PC-9 (cell line): ENCODE data around the gene ETV3L. TPM values are rescaled to one million over a fixed set of nuclear protein-coding genes. Genes with fewer than 3 reads are reported as not detected.

Experiments used
- BruUV-seq: library from RNA; stranded (reverse); fragments of 400-500 nt; replicated peaks from 2 replicates; lab custom pipeline; 2021; lab: Mats Ljungman, UMichigan
- CTCF ChIA-PET: fragments of 300-600 bp; sonication (Branson Sonifier 250); formaldehyde crosslinking; loops from one replicate; lab custom pipeline; 2022; ENCODE audit warnings: antibody characterized with exemption; lab: Charles Lee
- POLR2A ChIA-PET: fragments of 300-600 bp; sonication (Branson Sonifier 250); formaldehyde crosslinking; loops from one replicate; lab custom pipeline; 2022; ENCODE audit warnings: antibody characterized with exemption; ENCODE audit not compliant: unreplicated experiment; lab: Charles Lee
- DNase-seq, 2 experiments: peaks; one replicate each; pipeline versions ENCODE4 v3.0.0 to v3.0.0-alpha.2; 2015 to 2022; ENCODE audit warnings: mixed read lengths in 1 of 2
- H2AFZ ChIP-seq: fragments of 200-600 bp; sonication (generic); 2 replicates; pipeline ENCODE4 v1.8.1; 2017; ENCODE audit warnings: antibody characterized with exemption
- H3F3A ChIP-seq: fragments of 200-600 bp; sonication (generic); 2 replicates; pipeline ENCODE4 v1.8.1; 2017; ENCODE audit warnings: antibody characterized with exemption, mild to moderate bottlenecking, low read depth; ENCODE audit not compliant: insufficient read depth
- H3K27ac ChIP-seq: fragments of 200-600 bp; sonication (generic); 2 replicates; pipeline ENCODE4 v1.6.1; 2016; ENCODE audit warnings: mixed run types
- H3K27me3 ChIP-seq: fragments of 200-600 bp; sonication (generic); 2 replicates; pipeline ENCODE4 v1.6.1; 2016; ENCODE audit warnings: low read depth, mixed run types; ENCODE audit not compliant: insufficient read depth
- H3K36me3 ChIP-seq: fragments of 200-600 bp; sonication (generic); 2 replicates; pipeline ENCODE4 v1.6.1; 2016; ENCODE audit warnings: low read depth, mixed run types
- H3K4me1 ChIP-seq: fragments of 200-600 bp; sonication (generic); replicated peaks from 2 replicates; pipeline ENCODE4 v1.6.1; 2016; ENCODE audit warnings: mixed run types; ENCODE audit not compliant: insufficient read depth
- H3K4me2 ChIP-seq: fragments of 200-600 bp; sonication (generic); 2 replicates; pipeline ENCODE4 v1.6.1; 2017; ENCODE audit warnings: mixed run types
- H3K4me3 ChIP-seq: fragments of 200-600 bp; sonication (generic); 2 replicates; pipeline ENCODE4 v1.6.1; 2016; ENCODE audit warnings: mixed run types
- H3K79me2 ChIP-seq: fragments of 200-600 bp; sonication (generic); 2 replicates; pipeline ENCODE4 v1.6.1; 2017; ENCODE audit warnings: low read depth, mixed run types
- H3K9me2 ChIP-seq: fragments of 200-600 bp; sonication (generic); 2 replicates; pipeline ENCODE4 v1.8.1; 2017; ENCODE audit warnings: mild to moderate bottlenecking; ENCODE audit not compliant: insufficient read depth
- H3K9me3 ChIP-seq: fragments of 200-600 bp; sonication (generic); 2 replicates; pipeline ENCODE4 v1.8.1; 2016; ENCODE audit warnings: low read depth; ENCODE audit not compliant: insufficient read depth
- H4K20me1 ChIP-seq: fragments of 200-600 bp; sonication (generic); 2 replicates; pipeline ENCODE4 v1.8.1; 2017; ENCODE audit not compliant: insufficient read depth
- EZH2 ChIP-seq: fragments of 200-600 bp; sonication (generic); IDR thresholded peaks from 2 replicates; pipeline ENCODE4 v1.8.0; 2017; ENCODE audit warnings: antibody characterized with exemption, low read depth
- intact Hi-C: fragments of 100-400 bp; cut with micrococcal nuclease; formaldehyde crosslinking; loops from one replicate; pipeline ENCODE4 v1.10.0; 2022; ENCODE audit not compliant: unreplicated experiment
- total RNA-seq: library from RNA; stranded (reverse); gene quantifications from 2 replicates; pipeline ENCODE4 v1.2.3, GENCODE V29; 2021
- TF ChIP-seq, protein P1 (sequence below): fragments of 200-600 bp; sonication (generic); conservative IDR thresholded peaks from 2 replicates; pipeline ENCODE4 v1.6.1; 2017; ENCODE audit warnings: mixed run types, antibody characterized with exemption, mild to moderate bottlenecking, moderate library complexity

Gene ETV3L
- total RNA-seq, 1 experiment from 2014 or later: not detected

DNA sequence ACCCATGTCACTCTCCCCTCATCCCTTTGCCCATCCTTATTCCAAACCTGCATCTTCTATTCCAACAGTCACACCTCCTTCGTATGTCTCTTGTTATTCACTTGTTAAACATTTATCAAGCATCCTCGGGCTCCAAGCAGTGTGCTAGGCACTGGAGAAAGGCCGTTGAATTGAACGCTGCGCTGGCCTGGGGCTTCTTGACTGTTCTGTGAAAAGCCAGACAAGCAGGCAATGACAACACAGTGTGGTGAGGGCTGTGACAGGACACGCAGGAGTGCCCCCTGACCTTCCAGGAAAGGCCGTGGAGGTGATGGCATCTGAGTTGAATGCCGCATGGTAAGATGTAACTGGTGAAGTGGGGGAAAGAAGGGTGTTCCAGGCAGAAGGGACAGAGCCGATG is 19.4 kb upstream of the ETV3L start:
- Histone ChIP-seq H3K27me3 (no peaks in the 10 kb centered on the region), H3K4me3 (no peak overlapping the region), H2AFZ (no peak overlapping the region), H3K36me3 (0 out of 2 replicates have a peak, but pooled peaks cover 9% of the 10 kb centered on the region), H3K9me2 (no peaks in the 10 kb centered on the region), H3F3A (peaks cover 21% of the 10 kb centered on the region), H3K4me1 (no peaks in the 10 kb centered on the region), H3K9me3 (no peaks in the 10 kb centered on the region), H4K20me1 (no peaks in the 10 kb centered on the region; the same call in none of the 2 replicates), H3K4me2 (no peak overlapping the region), H3K79me2 (0 out of 2 replicates have a peak, but pooled peaks cover 5% of the 10 kb centered on the region), H3K27ac (no peak overlapping the region)
- CTCF ChIA-PET: no interaction called here
- no peak for DNase-seq
- intact Hi-C loops: no loop called here
- POLR2A ChIA-PET: no interaction called here
- no TSS peak for BruUV-seq
- TF ChIP-seq, protein P1, sequence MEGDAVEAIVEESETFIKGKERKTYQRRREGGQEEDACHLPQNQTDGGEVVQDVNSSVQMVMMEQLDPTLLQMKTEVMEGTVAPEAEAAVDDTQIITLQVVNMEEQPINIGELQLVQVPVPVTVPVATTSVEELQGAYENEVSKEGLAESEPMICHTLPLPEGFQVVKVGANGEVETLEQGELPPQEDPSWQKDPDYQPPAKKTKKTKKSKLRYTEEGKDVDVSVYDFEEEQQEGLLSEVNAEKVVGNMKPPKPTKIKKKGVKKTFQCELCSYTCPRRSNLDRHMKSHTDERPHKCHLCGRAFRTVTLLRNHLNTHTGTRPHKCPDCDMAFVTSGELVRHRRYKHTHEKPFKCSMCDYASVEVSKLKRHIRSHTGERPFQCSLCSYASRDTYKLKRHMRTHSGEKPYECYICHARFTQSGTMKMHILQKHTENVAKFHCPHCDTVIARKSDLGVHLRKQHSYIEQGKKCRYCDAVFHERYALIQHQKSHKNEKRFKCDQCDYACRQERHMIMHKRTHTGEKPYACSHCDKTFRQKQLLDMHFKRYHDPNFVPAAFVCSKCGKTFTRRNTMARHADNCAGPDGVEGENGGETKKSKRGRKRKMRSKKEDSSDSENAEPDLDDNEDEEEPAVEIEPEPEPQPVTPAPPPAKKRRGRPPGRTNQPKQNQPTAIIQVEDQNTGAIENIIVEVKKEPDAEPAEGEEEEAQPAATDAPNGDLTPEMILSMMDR: no peak
- TF ChIP-seq EZH2: no peak

DNA sequence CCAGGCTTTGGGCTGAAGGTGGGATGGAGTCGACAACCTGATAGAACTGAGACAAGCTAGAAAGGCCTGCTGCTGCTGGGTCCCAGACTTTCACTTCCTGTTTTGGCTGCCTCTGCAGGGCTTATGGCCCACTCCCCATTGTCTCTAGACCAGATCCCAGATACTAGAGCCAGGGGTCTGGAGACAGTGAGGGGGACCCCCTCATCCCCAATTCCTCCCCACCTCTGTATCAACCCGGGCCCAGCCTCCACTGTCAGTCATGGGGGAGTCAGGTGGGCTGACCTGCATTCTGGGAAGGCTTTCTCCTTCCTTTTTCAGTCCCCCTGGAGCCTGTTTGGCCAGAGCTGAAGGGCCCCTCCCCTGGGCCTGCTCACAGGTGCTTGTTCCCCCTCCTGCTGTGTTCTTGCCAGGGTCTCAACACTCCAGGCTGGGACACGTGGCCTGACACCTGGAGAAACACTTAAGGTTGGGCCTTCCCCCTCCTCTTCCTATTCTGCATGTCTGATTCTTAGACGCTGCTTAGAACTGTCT is 18.0 kb upstream of the ETV3L start:
- Histone ChIP-seq H3K9me2 (no peaks in the 10 kb centered on the region), H3K36me3 (0 out of 2 replicates have a peak, but pooled peaks cover 3% of the 10 kb centered on the region), H4K20me1 (no peaks in the 10 kb centered on the region; the same call in 1 of the 2 replicates), H3F3A (peaks cover 21% of the 10 kb centered on the region), H3K9me3 (no peaks in the 10 kb centered on the region), H3K79me2 (no peaks in the 10 kb centered on the region), H3K27me3 (no peaks in the 10 kb centered on the region), H3K4me1 (no peaks in the 10 kb centered on the region), H3K4me2 (no peak overlapping the region), H3K27ac (no peak overlapping the region), H2AFZ (no peak overlapping the region), H3K4me3 (no peak overlapping the region)
- no peak for DNase-seq
- no TSS peak for BruUV-seq
- intact Hi-C loops: no loop called here
- ChIA-PET CTCF (no interaction called here), POLR2A (no interaction called here)
- TF ChIP-seq EZH2: no peak
- TF ChIP-seq, protein P1: no peak

GRCh38 chr1:157116737-157117103 is 17.1 kb upstream of the ETV3L start:
- H3K36me3 ChIP-seq: 0 out of 2 replicates have a peak, but pooled peaks cover 2% of the 10 kb centered on the region
- no peak for DNase-seq
- H4K20me1 ChIP-seq: no peaks in the 10 kb centered on the region
- H3F3A ChIP-seq: peaks cover 17% of the 10 kb centered on the region
- no peaks in the 10 kb centered on the region for H3K9me3 ChIP-seq
- intact Hi-C loops: no loop called here
- no TSS peak for BruUV-seq
- H3K79me2 ChIP-seq: no peaks in the 10 kb centered on the region
- TF ChIP-seq, protein P1: no peak
- no peak for TF ChIP-seq EZH2
- H2AFZ ChIP-seq: no peak overlapping the region
- no peaks in the 10 kb centered on the region for H3K9me2 ChIP-seq
- CTCF ChIA-PET: no interaction called here
- no peaks in the 10 kb centered on the region for H3K4me1 ChIP-seq
- no peak overlapping the region for H3K27ac ChIP-seq
- no peak overlapping the region for H3K4me2 ChIP-seq
- POLR2A ChIA-PET: no interaction called here
- no peak overlapping the region for H3K4me3 ChIP-seq
- H3K27me3 ChIP-seq: no peaks in the 10 kb centered on the region
